Neural cell (in vitro differentiated cells): ENCODE measurements around the gene LIMS2. TPM values are rescaled to one million over a fixed set of nuclear protein-coding genes. Genes with fewer than 3 reads are reported as not detected.

Experiments
- H2AFZ ChIP-seq: fragments of 200-600, 300-800 bp; sonication (generic), shearing (Covaris generic); 2 replicates; pipeline ENCODE4 v1.6.0; 2014; ENCODE audit warnings: low read depth, mild to moderate bottlenecking, antibody characterized with exemption, low read length, moderate library complexity
- H3F3A ChIP-seq: fragments of 200-600 bp; shearing (Covaris generic); 2 replicates; pipeline ENCODE4 v1.6.1; 2016; ENCODE audit warnings: mild to moderate bottlenecking, moderate library complexity, mixed read lengths, antibody characterized with exemption, low read length; ENCODE audit not compliant: insufficient read depth, poor library complexity, severe bottlenecking
- H3K27ac ChIP-seq: fragments of 200-600, 300-800 bp; sonication (generic), shearing (Covaris generic); 2 replicates; pipeline ENCODE4 v1.5.1; 2014; ENCODE audit warnings: mild to moderate bottlenecking, low read length, moderate library complexity
- H3K27me3 ChIP-seq: fragments of 300-800, 200-600 bp; sonication (generic), shearing (Covaris generic); 2 replicates; pipeline ENCODE4 v1.6.0; 2014; ENCODE audit warnings: mild to moderate bottlenecking, low read depth, low read length, moderate library complexity; ENCODE audit not compliant: insufficient read depth
- H3K36me3 ChIP-seq: fragments of 300-800, 200-600 bp; sonication (generic), shearing (Covaris generic); 2 replicates; pipeline ENCODE4 v1.5.1; 2014; ENCODE audit warnings: mild to moderate bottlenecking, antibody characterized with exemption, low read length, moderate library complexity; ENCODE audit not compliant: insufficient read depth
- H3K4me2 ChIP-seq: fragments of 300-800, 200-600 bp; sonication (generic), shearing (Covaris generic); 2 replicates; pipeline ENCODE4 v1.6.0; 2014; ENCODE audit warnings: mild to moderate bottlenecking, low read length
- H3K4me3 ChIP-seq: fragments of 300-800, 200-600 bp; sonication (generic), shearing (Covaris generic); 2 replicates; pipeline ENCODE4 v1.5.1; 2014; ENCODE audit warnings: mild to moderate bottlenecking, low read length, moderate library complexity
- H3K79me2 ChIP-seq: fragments of 200-600 bp; shearing (Covaris generic); replicated peaks from 2 replicates; pipeline ENCODE4 v1.6.0; 2014; ENCODE audit warnings: mild to moderate bottlenecking, low read length, moderate library complexity; ENCODE audit not compliant: insufficient read depth
- H3K9ac ChIP-seq: fragments of 300-800, 200-600 bp; sonication (generic), shearing (Covaris generic); 2 replicates; pipeline ENCODE4 v1.6.1; 2016; ENCODE audit warnings: mild to moderate bottlenecking, low read length, mixed read lengths
- H3K9me2 ChIP-seq: fragments of 200-600 bp; shearing (Covaris generic); 2 replicates; pipeline ENCODE4 v1.6.1; 2016; ENCODE audit warnings: mild to moderate bottlenecking, low read length, mixed read lengths; ENCODE audit not compliant: insufficient read depth
- H3K9me3 ChIP-seq: fragments of 200-600, 300-800 bp; sonication (generic), shearing (Covaris generic); 2 replicates; pipeline ENCODE4 v1.6.1; 2016; ENCODE audit warnings: mild to moderate bottlenecking, mixed run types, low read length, moderate library complexity, mixed read lengths
- H4K20me1 ChIP-seq: fragments of 200-600 bp; shearing (Covaris generic); 2 replicates; pipeline ENCODE4 v1.6.1; 2016; ENCODE audit warnings: mild to moderate bottlenecking, mixed run types; ENCODE audit not compliant: insufficient read depth
- CTCF ChIP-seq: fragments of 450-650 bp; IDR thresholded peaks from 2 replicates; pipeline ENCODE4 v1.5.1; 2014; ENCODE audit warnings: antibody characterized with exemption, mild to moderate bottlenecking, moderate library complexity; ENCODE audit not compliant: poor library complexity, severe bottlenecking
- EP300 ChIP-seq: fragments of 450-650 bp; conservative IDR thresholded peaks from 2 replicates; pipeline ENCODE4 v1.6.1; 2014; ENCODE audit warnings: antibody characterized with exemption, mild to moderate bottlenecking, moderate library complexity; ENCODE audit not compliant: poor library complexity, severe bottlenecking
- EZH2 ChIP-seq: fragments of 200-600, 300-800 bp; shearing (Covaris generic), sonication (generic); IDR thresholded peaks from 2 replicates; pipeline ENCODE4 v1.6.1; 2014; ENCODE audit warnings: antibody characterized with exemption, low read length, borderline replicate concordance, mild to moderate bottlenecking; ENCODE audit not compliant: insufficient read depth, poor library complexity, severe bottlenecking
- MXI1 ChIP-seq: fragments of 450-650 bp; conservative IDR thresholded peaks from 2 replicates; pipeline ENCODE4 v1.6.1; 2014; ENCODE audit warnings: antibody characterized with exemption, mild to moderate bottlenecking; ENCODE audit not compliant: poor library complexity, severe bottlenecking
- POLR2AphosphoS5 ChIP-seq: IDR thresholded peaks from 2 replicates; pipeline ENCODE4 v1.6.1; 2012
- RAD21 ChIP-seq: fragments of 450-650 bp; conservative IDR thresholded peaks from 2 replicates; pipeline ENCODE4 v1.6.1; 2014; ENCODE audit warnings: antibody characterized with exemption, mild to moderate bottlenecking, moderate library complexity
- REST ChIP-seq: IDR thresholded peaks from 2 replicates; pipeline ENCODE4 v1.6.1; 2012; ENCODE audit warnings: borderline replicate concordance
- SMC3 ChIP-seq: fragments of 450-650 bp; conservative IDR thresholded peaks from 2 replicates; pipeline ENCODE4 v1.6.1; 2014; ENCODE audit warnings: antibody characterized with exemption, mild to moderate bottlenecking, moderate library complexity; ENCODE audit not compliant: poor library complexity
- TAF1 ChIP-seq: IDR thresholded peaks from 2 replicates; pipeline ENCODE4 v1.6.1; 2012; ENCODE audit warnings: low read depth
- polyA plus RNA-seq: library from polyadenylated mRNA; depleted of rRNA; stranded (reverse); fragments of >200 nt; gene quantifications from 2 replicates; pipeline ENCODE4 v1.2.3, GENCODE V29; 2014

Gene LIMS2
- polyA plus RNA-seq, 1 donor from 2014 or later: not detected

GRCh38 chr2:127703282-127703681 is 28.0 kb upstream of the LIMS2 start:
- H4K20me1 ChIP-seq: no peaks in the 10 kb centered on the region
- peaks cover 10% of the 10 kb centered on the region for H3F3A ChIP-seq
- H3K79me2 ChIP-seq: peaks cover 20% of the 10 kb centered on the region
- H3K4me2 ChIP-seq: peak overlapping the region; percentile 82
- no peak for TF ChIP-seq RAD21
- TF ChIP-seq REST: no peak
- TF ChIP-seq MXI1: no peak
- no peak for TF ChIP-seq EZH2
- no peak for TF ChIP-seq CTCF
- TF ChIP-seq EP300: no peak
- no peak for TF ChIP-seq SMC3
- no peak for TF ChIP-seq POLR2AphosphoS5
- TF ChIP-seq TAF1: no peak
- H3K36me3 ChIP-seq: peaks cover 7% of the 10 kb centered on the region
- H3K9ac ChIP-seq: no peak overlapping the region
- H3K27me3 ChIP-seq: no peaks in the 10 kb centered on the region
- peak overlapping the region; percentile 85 for H3K4me3 ChIP-seq
- H3K27ac ChIP-seq: no peak overlapping the region
- H3K9me3 ChIP-seq: no peaks in the 10 kb centered on the region
- H3K9me2 ChIP-seq: no peaks in the 10 kb centered on the region
- no peak overlapping the region for H2AFZ ChIP-seq

- Histone ChIP-seq H3K9me3 (no peaks in the 10 kb centered on the region), H3K9me2 (no peaks in the 10 kb centered on the region), H3F3A (peaks cover 10% of the 10 kb centered on the region), H3K4me3 (peak overlapping the region; percentile 85), H4K20me1 (no peaks in the 10 kb centered on the region), H3K36me3 (peaks cover 7% of the 10 kb centered on the region), H3K79me2 (peaks cover 20% of the 10 kb centered on the region), H3K27ac (peak overlapping the region; percentile 85), H3K9ac (peak overlapping the region; percentile 80), H2AFZ (no peak overlapping the region), H3K27me3 (no peaks in the 10 kb centered on the region), H3K4me2 (peak overlapping the region; percentile 82)
- TF ChIP-seq CTCF (no peak), SMC3 (no peak), EP300 (no peak), MXI1 (no peak), REST (no peak), RAD21 (no peak), TAF1 (no peak), POLR2AphosphoS5 (no peak), EZH2 (no peak)
Observed at GRCh38 chr2:127702395-127703009, 27.2 kb upstream of the LIMS2 start.
